Activated B cell treated with CpG ODN at 0.5 μM for 24 hours (primary cell): ENCODE measurements around the gene GATAD2B. TPM values are rescaled to one million over a fixed set of nuclear protein-coding genes. Genes with fewer than 3 reads are reported as not detected.

Source experiments
- ATAC-seq: fragments of 200-7000 bp; cut with Tn5 transposase; one replicate; pipeline ENCODE4 v1.10.0; 2021; ENCODE audit warnings: low read depth, mild to moderate bottlenecking, moderate library complexity
- CTCF ChIA-PET: fragments of 350-600 bp; sonication (Branson Sonifier 250); formaldehyde crosslinking; loops from one replicate; lab custom pipeline; 2021; ENCODE audit warnings: antibody characterized with exemption; lab: Charles Lee
- POLR2A ChIA-PET: fragments of 350-600 bp; sonication (Branson Sonifier 250); formaldehyde crosslinking; loops from one replicate; lab custom pipeline; 2021; ENCODE audit warnings: antibody characterized with exemption; lab: Charles Lee
- DNase-seq: peaks from one replicate; pipeline ENCODE4 v3.0.0; 2022
- H3K27ac Mint-ChIP-seq: one replicate; pipeline ENCODE4 v1.8.0; 2020; ENCODE audit warnings: mixed read lengths
- H3K27me3 Mint-ChIP-seq: one replicate; pipeline ENCODE4 v1.8.0; 2021; ENCODE audit warnings: mixed read lengths
- H3K36me3 Mint-ChIP-seq: one replicate; pipeline ENCODE4 v1.8.0; 2021; ENCODE audit warnings: low read depth, mixed read lengths
- H3K4me1 Mint-ChIP-seq: one replicate; pipeline ENCODE4 v1.8.0; 2021; ENCODE audit warnings: mixed read lengths
- H3K4me3 Mint-ChIP-seq: one replicate; pipeline ENCODE4 v1.8.0; 2020; ENCODE audit warnings: mild to moderate bottlenecking, mixed read lengths
- H3K9me3 Mint-ChIP-seq: one replicate; pipeline ENCODE4 v1.8.0; 2020; ENCODE audit warnings: mixed read lengths
- intact Hi-C: fragments of 100-400 bp; cut with micrococcal nuclease; formaldehyde crosslinking; loops from one replicate; pipeline ENCODE4 v1.15.1; 2024
- total RNA-seq: library from RNA; stranded (reverse); gene quantifications from 2 replicates; pipeline ENCODE4 v1.2.3, GENCODE V29; 2022
- TF ChIP-seq, protein P1 (sequence below): fragments of 200-600 bp; IDR thresholded peaks from one replicate; pipeline ENCODE4 v1.8.0; 2022; ENCODE audit warnings: antibody characterized with exemption, mild to moderate bottlenecking

Gene GATAD2B
- total RNA-seq, 1 donor from 2014 or later = 86.3 TPM

DNA sequence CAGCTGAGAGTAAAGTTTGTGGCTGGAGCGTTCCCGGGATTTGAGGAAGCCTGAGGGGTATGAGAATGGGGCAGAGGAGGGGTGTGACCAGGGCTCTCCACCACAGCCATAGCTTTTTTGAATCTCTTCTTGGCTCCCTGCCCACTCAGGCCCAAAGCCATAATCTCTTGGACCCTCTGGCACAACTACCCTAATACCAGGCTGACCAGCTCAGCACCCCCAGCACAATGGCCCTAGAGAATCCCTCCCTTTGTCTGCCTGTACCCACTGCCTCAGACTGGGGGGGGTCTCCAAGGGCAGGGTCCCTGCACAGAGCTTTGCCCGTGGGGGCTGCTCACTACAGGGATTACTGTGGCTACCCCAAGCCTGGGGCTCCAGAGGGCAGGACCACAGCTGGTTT, 16.2 kb upstream of the GATAD2B start:
- no peak for DNase-seq
- no peaks in the 10 kb centered on the region for H3K9me3 Mint-ChIP-seq
- no peak overlapping the region for H3K27ac Mint-ChIP-seq
- intact Hi-C loops = no loop called here
- peaks cover 90% of the 10 kb centered on the region for H3K36me3 Mint-ChIP-seq
- ChIA-PET POLR2A (interaction anchor here (0.6 to 1.6 kb wide), 4 partner anchors 38 to 1057 kb away, joined by 3 to 5 read pairs (median 4); partner anchors contain the start of gene RPS27), CTCF (no interaction called here)
- TF ChIP-seq, protein P1, sequence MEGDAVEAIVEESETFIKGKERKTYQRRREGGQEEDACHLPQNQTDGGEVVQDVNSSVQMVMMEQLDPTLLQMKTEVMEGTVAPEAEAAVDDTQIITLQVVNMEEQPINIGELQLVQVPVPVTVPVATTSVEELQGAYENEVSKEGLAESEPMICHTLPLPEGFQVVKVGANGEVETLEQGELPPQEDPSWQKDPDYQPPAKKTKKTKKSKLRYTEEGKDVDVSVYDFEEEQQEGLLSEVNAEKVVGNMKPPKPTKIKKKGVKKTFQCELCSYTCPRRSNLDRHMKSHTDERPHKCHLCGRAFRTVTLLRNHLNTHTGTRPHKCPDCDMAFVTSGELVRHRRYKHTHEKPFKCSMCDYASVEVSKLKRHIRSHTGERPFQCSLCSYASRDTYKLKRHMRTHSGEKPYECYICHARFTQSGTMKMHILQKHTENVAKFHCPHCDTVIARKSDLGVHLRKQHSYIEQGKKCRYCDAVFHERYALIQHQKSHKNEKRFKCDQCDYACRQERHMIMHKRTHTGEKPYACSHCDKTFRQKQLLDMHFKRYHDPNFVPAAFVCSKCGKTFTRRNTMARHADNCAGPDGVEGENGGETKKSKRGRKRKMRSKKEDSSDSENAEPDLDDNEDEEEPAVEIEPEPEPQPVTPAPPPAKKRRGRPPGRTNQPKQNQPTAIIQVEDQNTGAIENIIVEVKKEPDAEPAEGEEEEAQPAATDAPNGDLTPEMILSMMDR = no peak
- no peak for ATAC-seq
- no peaks in the 10 kb centered on the region for H3K27me3 Mint-ChIP-seq
- no peak overlapping the region for H3K4me3 Mint-ChIP-seq
- peaks cover 19% of the 10 kb centered on the region for H3K4me1 Mint-ChIP-seq

DNA sequence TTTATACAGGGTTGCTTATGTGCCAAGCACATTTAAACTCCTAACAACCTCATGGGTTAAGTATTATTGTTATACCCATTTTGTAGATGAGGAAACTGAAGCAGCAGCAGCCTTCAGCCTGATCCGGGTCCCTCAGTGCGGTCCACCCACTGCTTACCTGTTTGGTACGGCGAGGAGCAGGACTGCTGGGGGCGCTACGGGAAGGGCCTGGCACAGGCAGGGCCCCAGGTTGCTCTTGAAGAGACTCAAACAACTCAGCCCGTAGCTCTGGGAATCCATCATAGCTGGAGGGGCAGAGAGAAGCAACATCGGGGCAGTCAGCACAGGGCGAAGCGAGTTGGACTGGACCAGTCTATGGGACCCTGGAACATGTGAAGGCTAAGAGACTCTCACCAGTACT, 14.6 kb upstream of the GATAD2B start:
- H3K27ac Mint-ChIP-seq = no peak overlapping the region
- ChIA-PET CTCF (no interaction called here), POLR2A (interaction anchor here (1.3 to 1.4 kb wide), 2 partner anchors 9 to 14 kb away, joined by 5 to 7 read pairs; partner anchors contain the start of genes DENND4B and GATAD2B)
- no peaks in the 10 kb centered on the region for H3K9me3 Mint-ChIP-seq
- TF ChIP-seq, protein P1 = no peak
- H3K36me3 Mint-ChIP-seq = peaks cover 90% of the 10 kb centered on the region
- intact Hi-C loops = no loop called here
- ATAC-seq = no peak
- peaks cover 8% of the 10 kb centered on the region for H3K4me1 Mint-ChIP-seq
- H3K4me3 Mint-ChIP-seq = no peak overlapping the region
- no peaks in the 10 kb centered on the region for H3K27me3 Mint-ChIP-seq
- no peak for DNase-seq

DNA sequence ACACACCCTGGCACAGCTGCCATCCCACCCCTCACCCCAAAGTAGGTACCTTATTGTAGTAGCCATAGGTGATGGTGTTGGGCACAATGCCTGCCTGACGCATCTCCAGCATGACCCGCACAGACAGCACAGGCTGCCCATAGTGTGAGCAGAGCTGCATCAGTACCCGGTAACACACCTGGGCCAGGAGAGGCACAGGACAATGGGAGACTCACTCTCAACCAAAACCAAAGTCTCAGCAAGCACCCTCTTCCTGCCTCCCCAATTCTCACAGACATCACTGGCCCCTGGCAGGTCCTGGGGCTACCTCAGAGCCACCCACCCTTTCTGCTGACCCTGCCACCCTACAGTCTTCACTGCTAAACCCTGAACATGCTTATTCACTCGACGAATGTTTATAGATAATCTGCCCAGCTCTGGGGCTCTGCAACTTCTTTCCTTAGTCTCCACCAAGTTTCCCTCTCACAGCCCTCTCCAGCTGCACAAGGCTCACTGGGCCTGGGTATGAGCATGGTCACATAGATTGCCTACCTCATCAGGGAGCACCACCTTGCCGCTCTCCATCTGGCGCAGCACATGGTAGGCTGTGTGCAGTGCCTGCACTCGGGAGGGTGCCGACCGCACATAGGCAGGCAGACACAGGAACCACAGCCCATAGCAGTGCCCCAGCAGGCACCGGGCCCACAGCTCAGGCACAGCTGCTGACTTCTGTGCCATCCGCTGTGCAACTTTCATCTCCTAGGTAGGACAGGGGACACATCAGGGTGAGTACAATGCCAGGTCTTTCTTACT, 13.4 kb upstream of the GATAD2B start:
- TF ChIP-seq, protein P1 = no peak
- H3K4me3 Mint-ChIP-seq = no peak overlapping the region
- H3K27me3 Mint-ChIP-seq = no peaks in the 10 kb centered on the region
- ATAC-seq (no peak), DNase-seq (no peak)
- H3K36me3 Mint-ChIP-seq = peaks cover 88% of the 10 kb centered on the region
- H3K4me1 Mint-ChIP-seq = peaks cover 6% of the 10 kb centered on the region
- H3K9me3 Mint-ChIP-seq = no peaks in the 10 kb centered on the region
- ChIA-PET CTCF (no interaction called here), POLR2A (no interaction called here)
- intact Hi-C loops = no loop called here
- no peak overlapping the region for H3K27ac Mint-ChIP-seq

DNA sequence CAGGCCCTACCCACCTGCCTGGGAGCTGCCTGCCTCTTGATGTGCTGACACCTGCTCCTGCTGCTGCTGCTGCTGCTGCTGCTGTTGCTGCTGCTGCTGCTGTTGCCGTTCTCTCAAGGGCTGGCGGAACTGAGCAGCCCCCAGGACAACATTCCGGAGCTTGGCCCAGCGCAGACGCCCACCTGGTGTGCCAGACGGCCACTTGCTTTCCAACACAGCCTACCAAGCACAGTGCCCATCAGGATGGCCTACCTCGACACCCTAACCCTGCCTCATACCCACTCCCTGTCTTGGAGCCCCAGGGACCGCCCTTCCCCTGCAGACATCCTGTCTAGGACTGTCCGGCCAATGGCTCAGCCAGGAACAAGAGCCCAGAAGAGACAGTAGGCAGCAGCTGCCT, 12.0 kb upstream of the GATAD2B start:
- Mint-ChIP-seq H3K27me3 (no peaks in the 10 kb centered on the region), H3K27ac (no peak overlapping the region), H3K9me3 (no peaks in the 10 kb centered on the region), H3K36me3 (peaks cover 88% of the 10 kb centered on the region), H3K4me1 (peaks cover 1% of the 10 kb centered on the region), H3K4me3 (no peak overlapping the region)
- ChIA-PET CTCF (interaction anchor here (0.5 kb wide), 1 partner anchor 266 kb away, joined by 3 read pairs; no protein-coding TSS in a partner anchor), POLR2A (interaction anchor here (0.7 to 1.5 kb wide), 4 partner anchors 9 to 39 kb away, joined by 3 to 8 read pairs (median 4); partner anchors contain the start of gene DENND4B)
- no peak for ATAC-seq
- intact Hi-C loops = no loop called here
- TF ChIP-seq, protein P1 = no peak
- DNase-seq = no peak

DNA sequence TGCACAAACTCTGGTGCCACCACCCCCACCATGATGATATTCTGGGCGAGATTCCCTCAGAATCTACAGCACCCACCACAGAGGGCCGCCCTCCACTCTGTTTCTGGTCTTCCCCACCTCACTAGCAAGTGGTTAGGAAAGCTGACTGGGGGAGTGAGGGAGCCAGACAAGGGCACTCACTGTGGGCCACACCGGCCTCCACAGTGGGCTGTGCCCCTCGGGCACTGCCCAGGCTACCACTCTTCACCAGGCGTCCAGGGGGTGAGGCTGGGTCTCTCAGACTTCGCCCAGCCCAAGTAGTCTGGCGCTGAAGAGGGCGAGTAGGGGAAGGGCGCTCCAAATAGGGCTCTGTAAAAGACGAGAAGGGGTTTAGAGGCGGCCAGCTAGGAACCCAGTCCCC, 11.2 kb upstream of the GATAD2B start:
- Mint-ChIP-seq H3K36me3 (peaks cover 86% of the 10 kb centered on the region), H3K9me3 (no peaks in the 10 kb centered on the region), H3K4me1 (no peaks in the 10 kb centered on the region), H3K27ac (no peak overlapping the region), H3K27me3 (no peaks in the 10 kb centered on the region), H3K4me3 (no peak overlapping the region)
- intact Hi-C loops = no loop called here
- TF ChIP-seq, protein P1 = no peak
- ChIA-PET POLR2A (interaction anchor here (0.7 to 1.5 kb wide), 3 partner anchors 11 to 38 kb away, joined by 3 to 8 read pairs (median 4); partner anchors contain the start of gene DENND4B), CTCF (no interaction called here)
- ATAC-seq (no peak), DNase-seq (no peak)
